ENCODE results near the gene GAREM1.

DNA sequence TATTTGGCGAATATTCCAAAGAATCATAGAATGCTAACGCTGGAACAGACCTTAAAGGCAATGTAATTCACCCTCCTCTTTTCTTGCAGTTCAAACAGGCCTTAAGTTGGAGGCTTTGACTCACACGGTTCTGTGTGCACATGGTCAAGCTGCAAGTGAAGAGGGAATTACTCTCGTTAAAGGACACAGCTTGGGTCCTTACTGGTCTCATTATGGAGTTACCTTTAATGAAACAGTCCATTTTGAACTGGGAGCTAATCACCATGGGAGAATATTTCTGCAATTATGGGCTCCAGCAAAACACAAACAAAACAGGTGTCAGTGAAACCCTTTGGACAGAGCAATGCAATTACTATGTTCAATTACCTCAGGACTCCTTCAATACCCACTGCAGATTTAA is 135.5 kb downstream of the GAREM1 start:
- TF ChIP-seq, protein P1, sequence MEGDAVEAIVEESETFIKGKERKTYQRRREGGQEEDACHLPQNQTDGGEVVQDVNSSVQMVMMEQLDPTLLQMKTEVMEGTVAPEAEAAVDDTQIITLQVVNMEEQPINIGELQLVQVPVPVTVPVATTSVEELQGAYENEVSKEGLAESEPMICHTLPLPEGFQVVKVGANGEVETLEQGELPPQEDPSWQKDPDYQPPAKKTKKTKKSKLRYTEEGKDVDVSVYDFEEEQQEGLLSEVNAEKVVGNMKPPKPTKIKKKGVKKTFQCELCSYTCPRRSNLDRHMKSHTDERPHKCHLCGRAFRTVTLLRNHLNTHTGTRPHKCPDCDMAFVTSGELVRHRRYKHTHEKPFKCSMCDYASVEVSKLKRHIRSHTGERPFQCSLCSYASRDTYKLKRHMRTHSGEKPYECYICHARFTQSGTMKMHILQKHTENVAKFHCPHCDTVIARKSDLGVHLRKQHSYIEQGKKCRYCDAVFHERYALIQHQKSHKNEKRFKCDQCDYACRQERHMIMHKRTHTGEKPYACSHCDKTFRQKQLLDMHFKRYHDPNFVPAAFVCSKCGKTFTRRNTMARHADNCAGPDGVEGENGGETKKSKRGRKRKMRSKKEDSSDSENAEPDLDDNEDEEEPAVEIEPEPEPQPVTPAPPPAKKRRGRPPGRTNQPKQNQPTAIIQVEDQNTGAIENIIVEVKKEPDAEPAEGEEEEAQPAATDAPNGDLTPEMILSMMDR (IDR thresholded peaks at IDR 0.05), result no peak
- no peak for TF ChIP-seq POLR2AphosphoS5 (IDR thresholded peaks at IDR 0.05; ENCODE audit: low read depth, low read length)
- no peak for TF ChIP-seq SIN3A (IDR thresholded peaks at IDR 0.05; ENCODE audit: borderline replicate concordance, insufficient read depth, low read depth, low read length)
- TF ChIP-seq, protein P2, sequence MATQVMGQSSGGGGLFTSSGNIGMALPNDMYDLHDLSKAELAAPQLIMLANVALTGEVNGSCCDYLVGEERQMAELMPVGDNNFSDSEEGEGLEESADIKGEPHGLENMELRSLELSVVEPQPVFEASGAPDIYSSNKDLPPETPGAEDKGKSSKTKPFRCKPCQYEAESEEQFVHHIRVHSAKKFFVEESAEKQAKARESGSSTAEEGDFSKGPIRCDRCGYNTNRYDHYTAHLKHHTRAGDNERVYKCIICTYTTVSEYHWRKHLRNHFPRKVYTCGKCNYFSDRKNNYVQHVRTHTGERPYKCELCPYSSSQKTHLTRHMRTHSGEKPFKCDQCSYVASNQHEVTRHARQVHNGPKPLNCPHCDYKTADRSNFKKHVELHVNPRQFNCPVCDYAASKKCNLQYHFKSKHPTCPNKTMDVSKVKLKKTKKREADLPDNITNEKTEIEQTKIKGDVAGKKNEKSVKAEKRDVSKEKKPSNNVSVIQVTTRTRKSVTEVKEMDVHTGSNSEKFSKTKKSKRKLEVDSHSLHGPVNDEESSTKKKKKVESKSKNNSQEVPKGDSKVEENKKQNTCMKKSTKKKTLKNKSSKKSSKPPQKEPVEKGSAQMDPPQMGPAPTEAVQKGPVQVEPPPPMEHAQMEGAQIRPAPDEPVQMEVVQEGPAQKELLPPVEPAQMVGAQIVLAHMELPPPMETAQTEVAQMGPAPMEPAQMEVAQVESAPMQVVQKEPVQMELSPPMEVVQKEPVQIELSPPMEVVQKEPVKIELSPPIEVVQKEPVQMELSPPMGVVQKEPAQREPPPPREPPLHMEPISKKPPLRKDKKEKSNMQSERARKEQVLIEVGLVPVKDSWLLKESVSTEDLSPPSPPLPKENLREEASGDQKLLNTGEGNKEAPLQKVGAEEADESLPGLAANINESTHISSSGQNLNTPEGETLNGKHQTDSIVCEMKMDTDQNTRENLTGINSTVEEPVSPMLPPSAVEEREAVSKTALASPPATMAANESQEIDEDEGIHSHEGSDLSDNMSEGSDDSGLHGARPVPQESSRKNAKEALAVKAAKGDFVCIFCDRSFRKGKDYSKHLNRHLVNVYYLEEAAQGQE (IDR thresholded peaks at IDR 0.05; ENCODE audit: insufficient read depth in 1 of 2, low read depth in 2 of 2, low read length in 1 of 2), result no peak
- no peak for TF ChIP-seq TCF7L2 (IDR thresholded peaks at IDR 0.05; ENCODE audit: low read depth, low read length)

Measured in Panc1 (cell line).